WTC11 (cell line): ENCODE results near the gene PLA2G4F. TPM values are rescaled to one million over a fixed set of nuclear protein-coding genes. Genes with fewer than 3 reads are reported as not detected.

ENCODE experiments used
- CDX4 ChIP-seq: fragments of 250-450 bp; sonication (Bioruptor Pico); IDR thresholded peaks from 2 replicates; pipeline ENCODE4 v1.9.0; 2021; ENCODE audit warnings: moderate library complexity, mild to moderate bottlenecking, inconsistent platforms, borderline replicate concordance
- FOXK1 ChIP-seq: sonication (generic); formaldehyde crosslinking; IDR thresholded peaks from 2 replicates; pipeline ENCODE4 v1.8.0; 2022; ENCODE audit warnings: mild to moderate bottlenecking, moderate library complexity, missing genetic modification reagents
- MYBL2 ChIP-seq: sonication (generic); formaldehyde crosslinking; IDR thresholded peaks from 2 replicates; pipeline ENCODE4 v1.8.1; 2023; ENCODE audit warnings: mild to moderate bottlenecking, moderate library complexity, missing genetic modification reagents
- NR1H2 ChIP-seq: sonication (generic); formaldehyde crosslinking; IDR thresholded peaks from 2 replicates; pipeline ENCODE4 v1.9.0; 2021; ENCODE audit warnings: mild to moderate bottlenecking, moderate library complexity, missing genetic modification reagents
- SOX15 ChIP-seq: fragments of 250-450 bp; sonication (Bioruptor Pico); IDR thresholded peaks from 2 replicates; pipeline ENCODE4 v1.9.0; 2021; ENCODE audit warnings: mild to moderate bottlenecking
- TCF7 ChIP-seq: sonication (generic); formaldehyde crosslinking; IDR thresholded peaks from 2 replicates; pipeline ENCODE4 v1.8.0; 2022; ENCODE audit warnings: mild to moderate bottlenecking, low read depth, missing genetic modification reagents, moderate library complexity
- total RNA-seq: library from RNA; stranded (reverse); gene quantifications from 3 replicates; pipeline ENCODE4 v1.2.3, GENCODE V29; 2021
- TF ChIP-seq, protein P1 (sequence below): fragments of 250-450 bp; sonication (Bioruptor Pico); IDR thresholded peaks from 2 replicates; pipeline ENCODE4 v2.1.2; 2022; ENCODE audit warnings: mild to moderate bottlenecking, moderate library complexity
- TF ChIP-seq, protein P2 (sequence below): fragments of 250-450 bp; sonication (Bioruptor Pico); IDR thresholded peaks from 2 replicates; pipeline ENCODE4 v1.9.0; 2021; ENCODE audit warnings: mild to moderate bottlenecking
- TF ChIP-seq, protein P3 (sequence below): fragments of 250-450 bp; sonication (Bioruptor Pico); IDR thresholded peaks from 2 replicates; pipeline ENCODE4 v1.9.0; 2021; ENCODE audit warnings: mild to moderate bottlenecking
- TF ChIP-seq, protein P4 (sequence below): sonication (generic); formaldehyde crosslinking; IDR thresholded peaks from 2 replicates; pipeline ENCODE4 v1.8.1; 2022; ENCODE audit warnings: mild to moderate bottlenecking, missing genetic modification reagents, moderate library complexity, borderline replicate concordance
- TF ChIP-seq, protein P5 (sequence below): fragments of 250-450 bp; sonication (Bioruptor Pico); conservative IDR thresholded peaks from 2 replicates; pipeline ENCODE4 v1.9.0; 2021; ENCODE audit warnings: mild to moderate bottlenecking
- TF ChIP-seq, protein P6 (sequence below): sonication (generic); formaldehyde crosslinking; IDR thresholded peaks from 2 replicates; pipeline ENCODE4 v1.8.1; 2023; ENCODE audit warnings: mild to moderate bottlenecking, moderate library complexity, missing genetic modification reagents
- TF ChIP-seq, protein P7 (sequence below): fragments of 250-450 bp; sonication (Bioruptor Pico); IDR thresholded peaks from 2 replicates; pipeline ENCODE4 v1.8.0; 2021; ENCODE audit warnings: mild to moderate bottlenecking

Gene PLA2G4F
- total RNA-seq, 1 experiment from 2014 or later: 0.11 TPM

DNA sequence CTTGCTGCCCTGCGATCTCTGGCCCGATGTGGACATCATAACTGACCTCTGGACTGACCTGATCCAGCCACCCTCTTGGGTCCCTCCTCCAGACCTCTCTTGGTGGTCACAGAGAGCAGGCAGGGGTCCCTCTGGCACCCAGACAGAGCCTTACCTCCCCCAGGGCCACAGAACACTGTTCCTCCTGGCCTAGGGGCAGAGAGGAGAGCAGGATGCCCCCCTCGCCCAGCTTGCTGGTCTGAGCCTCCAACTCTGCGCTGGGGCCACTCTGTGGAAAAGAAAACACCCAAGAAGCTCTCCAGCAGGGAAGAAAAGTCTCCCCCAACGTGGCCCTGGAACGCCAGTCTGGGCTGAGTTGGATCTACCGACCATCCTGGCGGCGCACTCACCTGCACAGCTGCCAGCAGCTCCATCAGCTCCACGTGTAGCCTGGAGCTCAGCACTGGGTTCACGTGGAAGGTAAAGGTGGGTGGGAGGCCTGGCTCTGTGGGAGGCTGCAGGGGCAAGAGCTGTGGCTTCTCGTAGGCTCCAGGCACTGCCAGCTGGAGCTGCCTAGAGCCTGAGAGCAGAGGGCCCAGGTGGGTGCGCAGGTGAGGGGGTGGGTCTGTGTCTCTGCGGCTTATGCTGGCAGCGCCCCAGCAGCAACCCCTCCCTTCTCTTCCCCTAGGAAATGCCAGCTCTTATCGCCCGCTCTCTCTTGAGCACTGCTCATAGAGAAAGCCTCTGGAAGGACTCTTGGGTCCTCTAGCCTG, 6.0 kb downstream of the PLA2G4F start (continued):
- TF ChIP-seq, protein P1, sequence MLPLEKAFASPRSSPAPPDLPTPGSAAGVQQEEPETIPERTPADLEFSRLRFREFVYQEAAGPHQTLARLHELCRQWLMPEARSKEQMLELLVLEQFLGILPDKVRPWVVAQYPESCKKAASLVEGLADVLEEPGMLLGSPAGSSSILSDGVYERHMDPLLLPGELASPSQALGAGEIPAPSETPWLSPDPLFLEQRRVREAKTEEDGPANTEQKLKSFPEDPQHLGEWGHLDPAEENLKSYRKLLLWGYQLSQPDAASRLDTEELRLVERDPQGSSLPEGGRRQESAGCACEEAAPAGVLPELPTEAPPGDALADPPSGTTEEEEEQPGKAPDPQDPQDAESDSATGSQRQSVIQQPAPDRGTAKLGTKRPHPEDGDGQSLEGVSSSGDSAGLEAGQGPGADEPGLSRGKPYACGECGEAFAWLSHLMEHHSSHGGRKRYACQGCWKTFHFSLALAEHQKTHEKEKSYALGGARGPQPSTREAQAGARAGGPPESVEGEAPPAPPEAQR: no peak
- TF ChIP-seq, protein P2, sequence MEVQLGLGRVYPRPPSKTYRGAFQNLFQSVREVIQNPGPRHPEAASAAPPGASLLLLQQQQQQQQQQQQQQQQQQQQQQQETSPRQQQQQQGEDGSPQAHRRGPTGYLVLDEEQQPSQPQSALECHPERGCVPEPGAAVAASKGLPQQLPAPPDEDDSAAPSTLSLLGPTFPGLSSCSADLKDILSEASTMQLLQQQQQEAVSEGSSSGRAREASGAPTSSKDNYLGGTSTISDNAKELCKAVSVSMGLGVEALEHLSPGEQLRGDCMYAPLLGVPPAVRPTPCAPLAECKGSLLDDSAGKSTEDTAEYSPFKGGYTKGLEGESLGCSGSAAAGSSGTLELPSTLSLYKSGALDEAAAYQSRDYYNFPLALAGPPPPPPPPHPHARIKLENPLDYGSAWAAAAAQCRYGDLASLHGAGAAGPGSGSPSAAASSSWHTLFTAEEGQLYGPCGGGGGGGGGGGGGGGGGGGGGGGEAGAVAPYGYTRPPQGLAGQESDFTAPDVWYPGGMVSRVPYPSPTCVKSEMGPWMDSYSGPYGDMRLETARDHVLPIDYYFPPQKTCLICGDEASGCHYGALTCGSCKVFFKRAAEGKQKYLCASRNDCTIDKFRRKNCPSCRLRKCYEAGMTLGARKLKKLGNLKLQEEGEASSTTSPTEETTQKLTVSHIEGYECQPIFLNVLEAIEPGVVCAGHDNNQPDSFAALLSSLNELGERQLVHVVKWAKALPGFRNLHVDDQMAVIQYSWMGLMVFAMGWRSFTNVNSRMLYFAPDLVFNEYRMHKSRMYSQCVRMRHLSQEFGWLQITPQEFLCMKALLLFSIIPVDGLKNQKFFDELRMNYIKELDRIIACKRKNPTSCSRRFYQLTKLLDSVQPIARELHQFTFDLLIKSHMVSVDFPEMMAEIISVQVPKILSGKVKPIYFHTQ (CRISPR knock-in tag): no peak
- TF ChIP-seq SOX15 (CRISPR knock-in tag) (no peak), MYBL2 (CRISPR knock-in tag) (no peak), CDX4 (no peak), TCF7 (no peak), NR1H2 (CRISPR knock-in tag) (no peak), FOXK1 (no peak)
- TF ChIP-seq, protein P3, sequence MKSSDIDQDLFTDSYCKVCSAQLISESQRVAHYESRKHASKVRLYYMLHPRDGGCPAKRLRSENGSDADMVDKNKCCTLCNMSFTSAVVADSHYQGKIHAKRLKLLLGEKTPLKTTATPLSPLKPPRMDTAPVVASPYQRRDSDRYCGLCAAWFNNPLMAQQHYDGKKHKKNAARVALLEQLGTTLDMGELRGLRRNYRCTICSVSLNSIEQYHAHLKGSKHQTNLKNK (CRISPR knock-in tag): no peak
- TF ChIP-seq, protein P4, sequence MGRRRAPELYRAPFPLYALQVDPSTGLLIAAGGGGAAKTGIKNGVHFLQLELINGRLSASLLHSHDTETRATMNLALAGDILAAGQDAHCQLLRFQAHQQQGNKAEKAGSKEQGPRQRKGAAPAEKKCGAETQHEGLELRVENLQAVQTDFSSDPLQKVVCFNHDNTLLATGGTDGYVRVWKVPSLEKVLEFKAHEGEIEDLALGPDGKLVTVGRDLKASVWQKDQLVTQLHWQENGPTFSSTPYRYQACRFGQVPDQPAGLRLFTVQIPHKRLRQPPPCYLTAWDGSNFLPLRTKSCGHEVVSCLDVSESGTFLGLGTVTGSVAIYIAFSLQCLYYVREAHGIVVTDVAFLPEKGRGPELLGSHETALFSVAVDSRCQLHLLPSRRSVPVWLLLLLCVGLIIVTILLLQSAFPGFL (CRISPR knock-in tag): no peak
- TF ChIP-seq, protein P5, sequence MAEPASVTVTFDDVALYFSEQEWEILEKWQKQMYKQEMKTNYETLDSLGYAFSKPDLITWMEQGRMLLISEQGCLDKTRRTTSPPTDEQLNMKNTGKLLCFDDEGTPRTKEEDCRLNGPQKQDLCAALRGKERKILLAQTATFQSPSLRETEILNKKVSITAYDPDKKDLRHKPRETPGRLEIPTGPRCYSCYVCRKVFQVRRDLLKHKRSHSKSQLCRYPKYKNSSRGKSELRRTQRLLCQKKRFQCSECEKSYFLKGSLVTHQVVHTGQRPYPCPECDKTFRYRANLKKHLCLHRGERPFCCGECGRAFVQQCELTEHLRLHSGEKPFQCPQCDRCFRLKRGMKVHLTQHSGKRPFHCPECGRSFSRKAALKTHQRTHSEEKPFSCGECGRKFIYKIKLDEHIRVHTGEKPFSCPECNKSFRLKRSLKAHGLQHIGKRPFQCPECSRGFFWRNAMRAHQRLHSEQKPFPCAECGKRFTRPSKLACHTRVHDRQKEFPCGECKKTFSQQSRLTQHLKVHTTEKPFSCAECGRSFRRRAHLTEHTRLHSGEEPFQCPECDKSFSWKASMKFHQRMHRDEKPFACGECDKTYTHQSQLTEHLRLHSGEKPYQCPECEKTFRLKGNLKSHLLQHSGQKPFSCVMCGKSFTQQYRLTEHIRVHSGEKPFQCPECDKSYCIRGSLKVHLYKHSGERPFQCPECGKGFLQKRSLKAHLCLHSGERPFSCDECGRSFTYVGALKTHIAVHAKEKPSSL (CRISPR knock-in tag): no peak
- TF ChIP-seq, protein P6, sequence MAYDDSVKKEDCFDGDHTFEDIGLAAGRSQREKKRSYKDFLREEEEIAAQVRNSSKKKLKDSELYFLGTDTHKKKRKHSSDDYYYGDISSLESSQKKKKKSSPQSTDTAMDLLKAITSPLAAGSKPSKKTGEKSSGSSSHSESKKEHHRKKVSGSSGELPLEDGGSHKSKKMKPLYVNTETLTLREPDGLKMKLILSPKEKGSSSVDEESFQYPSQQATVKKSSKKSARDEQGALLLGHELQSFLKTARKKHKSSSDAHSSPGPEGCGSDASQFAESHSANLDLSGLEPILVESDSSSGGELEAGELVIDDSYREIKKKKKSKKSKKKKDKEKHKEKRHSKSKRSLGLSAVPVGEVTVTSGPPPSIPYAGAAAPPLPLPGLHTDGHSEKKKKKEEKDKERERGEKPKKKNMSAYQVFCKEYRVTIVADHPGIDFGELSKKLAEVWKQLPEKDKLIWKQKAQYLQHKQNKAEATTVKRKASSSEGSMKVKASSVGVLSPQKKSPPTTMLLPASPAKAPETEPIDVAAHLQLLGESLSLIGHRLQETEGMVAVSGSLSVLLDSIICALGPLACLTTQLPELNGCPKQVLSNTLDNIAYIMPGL (CRISPR knock-in tag): no peak
- TF ChIP-seq, protein P7, sequence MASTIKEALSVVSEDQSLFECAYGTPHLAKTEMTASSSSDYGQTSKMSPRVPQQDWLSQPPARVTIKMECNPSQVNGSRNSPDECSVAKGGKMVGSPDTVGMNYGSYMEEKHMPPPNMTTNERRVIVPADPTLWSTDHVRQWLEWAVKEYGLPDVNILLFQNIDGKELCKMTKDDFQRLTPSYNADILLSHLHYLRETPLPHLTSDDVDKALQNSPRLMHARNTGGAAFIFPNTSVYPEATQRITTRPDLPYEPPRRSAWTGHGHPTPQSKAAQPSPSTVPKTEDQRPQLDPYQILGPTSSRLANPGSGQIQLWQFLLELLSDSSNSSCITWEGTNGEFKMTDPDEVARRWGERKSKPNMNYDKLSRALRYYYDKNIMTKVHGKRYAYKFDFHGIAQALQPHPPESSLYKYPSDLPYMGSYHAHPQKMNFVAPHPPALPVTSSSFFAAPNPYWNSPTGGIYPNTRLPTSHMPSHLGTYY (CRISPR knock-in tag): no peak
- TF ChIP-seq, all 79 proteins: peak for 0
